ENCODE measurements around the gene UNC93B1. TPM values are rescaled to one million over a fixed set of nuclear protein-coding genes. Genes with fewer than 3 reads are reported as not detected.

The UNC93B1 gene
- total RNA-seq, 4 donors from 2014 or later: 43.5 to 75.9 (median 44.2) TPM

GRCh38 chr11:68044898-68045351 is 41.0 kb upstream of the UNC93B1 start:
- WGBS, 2 donors: 88 to 91% methylated on average over 17 to 18 of the region's 18 CpGs
- peaks cover 2 to 75% (median 10%) of the 10 kb centered on the region in 3 donors for H3K36me3 ChIP-seq

GRCh38 chr11:68044145-68044813 is 40.4 kb upstream of the UNC93B1 start:
- Histone ChIP-seq H3K36me3 (peaks cover 2 to 69% (median 4%) of the 10 kb centered on the region in 3 donors), H3K4me3 (no peak overlapping the region), H3K27ac (no peak overlapping the region), H3K9me3 (no peaks in the 10 kb centered on the region), H3K27me3 (no peaks in the 10 kb centered on the region), H3K4me1 (peaks cover 0 to 44% (median 17%) of the 10 kb centered on the region in 4 donors)
- DNase-seq (ENCODE audit: low spot score in 2 of 2): no peak
- TF ChIP-seq POLR2A (IDR thresholded peaks at IDR 0.05) (no peak), CTCF (IDR thresholded peaks at IDR 0.05) (no peak), EP300 (IDR thresholded peaks at IDR 0.05) (no peak)
- 84 to 87% methylated on average over 15 to 24 of the region's 24 CpGs for WGBS, 2 donors

More at GRCh38 chr11:68044898-68045351, 41.0 kb upstream of the UNC93B1 start:
- Histone ChIP-seq H3K27me3 (no peaks in the 10 kb centered on the region), H3K27ac (no peak overlapping the region), H3K4me1 (peaks cover 0 to 37% (median 10%) of the 10 kb centered on the region in 4 donors), H3K9me3 (no peaks in the 10 kb centered on the region), H3K4me3 (no peak overlapping the region)
- TF ChIP-seq POLR2A (IDR thresholded peaks at IDR 0.05): no peak
- no peak for TF ChIP-seq CTCF (IDR thresholded peaks at IDR 0.05)
- TF ChIP-seq EP300 (IDR thresholded peaks at IDR 0.05): no peak
- DNase-seq (ENCODE audit: low spot score in 2 of 2): no peak

GRCh38 chr11:68043349-68044144 is 39.6 kb upstream of the UNC93B1 start:
- no peak overlapping the region for H3K4me3 ChIP-seq
- peak overlapping the region in 2 of 4 donors; percentile 16 to 72 for H3K27ac ChIP-seq
- no peaks in the 10 kb centered on the region for H3K9me3 ChIP-seq
- peaks cover 0 to 50% (median 22%) of the 10 kb centered on the region in 4 donors for H3K4me1 ChIP-seq
- no peaks in the 10 kb centered on the region for H3K27me3 ChIP-seq
- H3K36me3 ChIP-seq: peaks cover 0 to 61% (median 2%) of the 10 kb centered on the region in 3 donors
- DNase-seq (ENCODE audit: low spot score in 2 of 2): no peak
- 79 to 82% methylated on average over 29 to 31 of the region's 36 CpGs for WGBS, 2 donors
- no peak for TF ChIP-seq POLR2A (IDR thresholded peaks at IDR 0.05)
- no peak for TF ChIP-seq EP300 (IDR thresholded peaks at IDR 0.05)
- no peak for TF ChIP-seq CTCF (IDR thresholded peaks at IDR 0.05)

GRCh38 chr11:68043029-68043348 is 39.1 kb upstream of the UNC93B1 start:
- 59 to 75% methylated on average over 7 to 8 of the region's 8 CpGs for WGBS, 2 donors
- Histone ChIP-seq H3K27me3 (no peaks in the 10 kb centered on the region), H3K36me3 (peaks cover 0 to 57% (median 2%) of the 10 kb centered on the region in 3 donors)

More at GRCh38 chr11:68043029-68043348, 39.1 kb upstream of the UNC93B1 start:
- Histone ChIP-seq H3K4me3 (no peak overlapping the region), H3K9me3 (no peaks in the 10 kb centered on the region), H3K4me1 (peaks cover 0 to 55% (median 28%) of the 10 kb centered on the region in 4 donors), H3K27ac (peak overlapping the region in 2 of 4 donors; percentile 16 to 72)
- TF ChIP-seq POLR2A (IDR thresholded peaks at IDR 0.05): no peak
- TF ChIP-seq EP300 (IDR thresholded peaks at IDR 0.05): no peak
- TF ChIP-seq CTCF (IDR thresholded peaks at IDR 0.05): no peak
- DNase-seq (ENCODE audit: low spot score in 2 of 2): no peak
